Fibroblast of mammary gland (primary cell): Measurements from ENCODE around the gene SKAP1.
A peak's percentile ranks its signal among the peaks of the same experiment; 100 is the strongest.

Source experiments
- DNase-seq: peaks from one replicate; pipeline ENCODE4 v3.0.0-alpha.2; 2010; ENCODE audit warnings: low read depth
- H3K4me3 ChIP-seq: 2 replicates; pipeline ENCODE4 v1.5.1; 2011; ENCODE audit warnings: low read depth, mild to moderate bottlenecking, low read length, moderate library complexity; ENCODE audit not compliant: control insufficient read depth
- CTCF ChIP-seq: conservative IDR thresholded peaks from 2 replicates; pipeline ENCODE4 v1.5.1; 2011; ENCODE audit warnings: low read depth, low read length, inconsistent platforms; ENCODE audit not compliant: control insufficient read depth, insufficient read depth

The SKAP1 gene

GRCh38 chr17:48238933-48239602, 190.9 kb downstream of the SKAP1 start:
- DNase-seq: no peak
- no peak overlapping the region for H3K4me3 ChIP-seq
- no peak for TF ChIP-seq CTCF

- no peak overlapping the region for H3K4me3 ChIP-seq
- DNase-seq: no peak
- TF ChIP-seq CTCF: no peak
These were observed 192.6 kb downstream of the SKAP1 start for GRCh38 chr17:48237456-48237855.

GRCh38 chr17:48236681-48237134, 193.3 kb downstream of the SKAP1 start:
- TF ChIP-seq CTCF: no peak
- peak; percentile 70 for DNase-seq

GRCh38 chr17:48234922-48235321, 195.1 kb downstream of the SKAP1 start:
- no peak for TF ChIP-seq CTCF
- no peak overlapping the region for H3K4me3 ChIP-seq
- no peak for DNase-seq

More at GRCh38 chr17:48236681-48237134, 193.3 kb downstream of the SKAP1 start:
- H3K4me3 ChIP-seq: no peak overlapping the region

- no peak for TF ChIP-seq CTCF
- H3K4me3 ChIP-seq: no peak overlapping the region
- no peak for DNase-seq
These were observed 197.7 kb downstream of the SKAP1 start for GRCh38 chr17:48231995-48232959.

GRCh38 chr17:48229936-48230335, 200.1 kb downstream of the SKAP1 start:
- DNase-seq: no peak
- TF ChIP-seq CTCF: no peak
- no peak overlapping the region for H3K4me3 ChIP-seq
